ENCODE results near the gene KRTAP5-7. TPM values are rescaled to one million over a fixed set of nuclear protein-coding genes. Genes with fewer than 3 reads are reported as not detected.
"Not testable (repeated sequence)": the region's sequence is repeated elsewhere in the genome, so short reads cannot be mapped to it uniquely, and the experiment has no call there.

KRTAP5-7 gene
- total RNA-seq, 1 experiment from 2014 or later, result not detected

GRCh38 chr11:71571101-71571850, 44.2 kb downstream of the KRTAP5-7 start:
- ATAC-seq; H3K79me2 ChIP-seq (ENCODE audit: insufficient read depth, low read length); POLR2A ChIA-PET: not testable (repeated sequence)

GRCh38 chr11:71572811-71573210, 45.7 kb downstream of the KRTAP5-7 start:
- no peaks in the 10 kb centered on the region for H3K36me3 ChIP-seq (ENCODE audit: control insufficient read depth in 1 of 2, insufficient read depth in 2 of 2, low read length in 2 of 2)
- POLR2A ChIA-PET, result no interaction called here
- RAD21 ChIA-PET (ENCODE audit: low non-redundant PET in 1 of 2, low total read pairs in 2 of 2, uncharacterized antibody in 2 of 2, unreplicated experiment in 2 of 2), result no interaction called here
- no peaks in the 10 kb centered on the region for H3K9me2 ChIP-seq (ENCODE audit: insufficient read depth)
- H3K9ac ChIP-seq (ENCODE audit: low read length), result no peak overlapping the region
- TF ChIP-seq SIN3A (IDR thresholded peaks at IDR 0.05; ENCODE audit: low read depth) (no peak), EGR1 (IDR thresholded peaks at IDR 0.05; ENCODE audit: low read depth) (no peak), EZH2 (IDR thresholded peaks at IDR 0.05) (no peak), ELF1 (IDR thresholded peaks at IDR 0.05; ENCODE audit: borderline replicate concordance, low read depth) (no peak), FOSL1 (IDR thresholded peaks at IDR 0.05; ENCODE audit: low read depth) (no peak), SP1 (IDR thresholded peaks at IDR 0.05; ENCODE audit: low read depth) (no peak), CBX3 (IDR thresholded peaks at IDR 0.05; ENCODE audit: low read depth) (no peak), TCF7L2 (IDR thresholded peaks at IDR 0.05; ENCODE audit: borderline replicate concordance, extremely low read depth, insufficient read depth, insufficient read length) (no peak), MAX (IDR thresholded peaks at IDR 0.05) (no peak)
- no peak overlapping the region for H3K4me2 ChIP-seq (ENCODE audit: low read length)
- H3K9me3 ChIP-seq (ENCODE audit: control insufficient read depth in 1 of 2, insufficient read depth in 1 of 2, low read depth in 1 of 2, low read length in 2 of 2), result no peaks in the 10 kb centered on the region
- no peak overlapping the region for H2AFZ ChIP-seq (ENCODE audit: low read depth, low read length, poor library complexity, severe bottlenecking)
- no TSS peak for BruUV-seq (replicated peaks)
- no peak overlapping the region for H3K4me3 ChIP-seq (replicated peaks in 1 of 2; ENCODE audit: low read depth in 1 of 2, low read length in 2 of 2)
- H4K20me1 ChIP-seq (ENCODE audit: insufficient read depth), result no peaks in the 10 kb centered on the region
- H3K4me1 ChIP-seq (ENCODE audit: control insufficient read depth in 1 of 2, insufficient read depth in 2 of 2, low read length in 2 of 2), result no peaks in the 10 kb centered on the region
- H3K27ac ChIP-seq (ENCODE audit: low read depth, low read length), result no peak overlapping the region
- no peaks in the 10 kb centered on the region for H3K79me2 ChIP-seq (ENCODE audit: insufficient read depth, low read length)
- DNase-seq (ENCODE audit: low read depth, low spot score), result no peak
- CTCF ChIA-PET, result interaction anchor here (1.2 kb wide), 1 partner anchor 9 kb away, joined by 3 read pairs; no protein-coding TSS in a partner anchor
- peaks cover 17% of the 10 kb centered on the region; the same call in 1 of the 2 replicates for H3K27me3 ChIP-seq (ENCODE audit: insufficient read depth, low read length)
- no peak for ATAC-seq
- intact Hi-C loops (cut with micrococcal nuclease), result no loop called here

More at GRCh38 chr11:71571101-71571850, 44.2 kb downstream of the KRTAP5-7 start:
- H2AFZ ChIP-seq (ENCODE audit: low read depth, low read length, poor library complexity, severe bottlenecking); H3K27ac ChIP-seq (ENCODE audit: low read depth, low read length); H3K9me3 ChIP-seq (ENCODE audit: control insufficient read depth in 1 of 2, insufficient read depth in 1 of 2, low read depth in 1 of 2, low read length in 2 of 2); intact Hi-C loops (cut with micrococcal nuclease); H4K20me1 ChIP-seq (ENCODE audit: insufficient read depth); RAD21 ChIA-PET (ENCODE audit: low non-redundant PET in 1 of 2, low total read pairs in 2 of 2, uncharacterized antibody in 2 of 2, unreplicated experiment in 2 of 2); CTCF ChIA-PET; H3K9me2 ChIP-seq (ENCODE audit: insufficient read depth); H3K4me2 ChIP-seq (ENCODE audit: low read length); BruUV-seq (replicated peaks); H3K4me3 ChIP-seq (replicated peaks in 1 of 2; ENCODE audit: low read depth in 1 of 2, low read length in 2 of 2); DNase-seq (ENCODE audit: low read depth, low spot score); H3K4me1 ChIP-seq (ENCODE audit: control insufficient read depth in 1 of 2, insufficient read depth in 2 of 2, low read length in 2 of 2); H3K36me3 ChIP-seq (ENCODE audit: control insufficient read depth in 1 of 2, insufficient read depth in 2 of 2, low read length in 2 of 2); H3K9ac ChIP-seq (ENCODE audit: low read length): not testable (repeated sequence)
- H3K27me3 ChIP-seq (ENCODE audit: insufficient read depth, low read length), result peaks cover 19% of the 10 kb centered on the region; the same call in 1 of the 2 replicates
